Nephron (organoid): ENCODE data around the gene BCO1.

Experiments
- H3K27ac Mint-ChIP-seq, 3 experiments: 2 replicates each; pipeline ENCODE4 v1.8.0; 2020; ENCODE audit warnings: mixed read lengths in 3 of 3, mild to moderate bottlenecking in 2 of 3, moderate library complexity in 1 of 3
- H3K27me3 Mint-ChIP-seq: 2 replicates; pipeline ENCODE4 v1.8.0; 2021; ENCODE audit warnings: low read depth, mild to moderate bottlenecking, moderate library complexity, mixed read lengths
- H3K36me3 Mint-ChIP-seq: 2 replicates; pipeline ENCODE4 v1.8.0; 2020; ENCODE audit warnings: low read depth, mixed read lengths
- H3K4me1 Mint-ChIP-seq: 2 replicates; pipeline ENCODE4 v1.8.0; 2020; ENCODE audit warnings: mixed read lengths
- H3K4me3 Mint-ChIP-seq, 3 experiments: 2 replicates each; pipeline ENCODE4 v1.8.0; 2020; ENCODE audit warnings: mild to moderate bottlenecking in 3 of 3, mixed read lengths in 3 of 3, moderate library complexity in 2 of 3
- H3K9me3 Mint-ChIP-seq: 2 replicates; pipeline ENCODE4 v1.8.0; 2020; ENCODE audit warnings: mixed read lengths
- CTCF ChIP-seq, 3 experiments: fragments of 200-600 bp; sonication (generic); IDR thresholded peaks; one replicate each; pipeline ENCODE4 v1.5.0; 2021; ENCODE audit warnings: antibody characterized with exemption in 3 of 3; ENCODE audit not compliant: unreplicated experiment in 3 of 3

BCO1 gene

DNA sequence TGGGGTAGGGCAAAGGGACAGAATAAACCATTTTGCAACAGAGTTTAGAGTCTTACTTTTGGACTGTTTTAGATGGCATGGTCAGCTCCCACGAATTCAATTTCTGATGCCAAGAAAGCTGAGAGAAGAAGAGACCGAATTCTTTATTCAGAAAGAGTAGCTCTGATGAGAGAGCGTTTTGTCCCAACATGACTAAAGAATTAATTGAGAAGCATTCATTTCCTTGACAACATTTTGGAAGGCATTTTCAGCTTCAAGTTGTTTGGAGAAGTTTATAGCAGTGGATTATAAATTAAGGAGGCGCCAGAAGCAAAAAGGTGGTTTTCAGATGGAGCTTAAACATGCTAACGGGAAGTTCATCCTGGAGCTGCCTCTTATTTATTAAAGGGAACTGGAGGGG, 88.5 kb downstream of the BCO1 start:
- Mint-ChIP-seq H3K9me3 (no peaks in the 10 kb centered on the region), H3K27ac (peak overlapping the region in 1 of 3 experiments; percentile 55), H3K4me1 (peaks cover 23% of the 10 kb centered on the region), H3K27me3 (no peaks in the 10 kb centered on the region), H3K36me3 (peaks cover 5% of the 10 kb centered on the region), H3K4me3 (no peak overlapping the region)
- TF ChIP-seq CTCF (IDR thresholded peaks at IDR 0.05; ENCODE audit: unreplicated experiment in 3 of 3): no peak

DNA sequence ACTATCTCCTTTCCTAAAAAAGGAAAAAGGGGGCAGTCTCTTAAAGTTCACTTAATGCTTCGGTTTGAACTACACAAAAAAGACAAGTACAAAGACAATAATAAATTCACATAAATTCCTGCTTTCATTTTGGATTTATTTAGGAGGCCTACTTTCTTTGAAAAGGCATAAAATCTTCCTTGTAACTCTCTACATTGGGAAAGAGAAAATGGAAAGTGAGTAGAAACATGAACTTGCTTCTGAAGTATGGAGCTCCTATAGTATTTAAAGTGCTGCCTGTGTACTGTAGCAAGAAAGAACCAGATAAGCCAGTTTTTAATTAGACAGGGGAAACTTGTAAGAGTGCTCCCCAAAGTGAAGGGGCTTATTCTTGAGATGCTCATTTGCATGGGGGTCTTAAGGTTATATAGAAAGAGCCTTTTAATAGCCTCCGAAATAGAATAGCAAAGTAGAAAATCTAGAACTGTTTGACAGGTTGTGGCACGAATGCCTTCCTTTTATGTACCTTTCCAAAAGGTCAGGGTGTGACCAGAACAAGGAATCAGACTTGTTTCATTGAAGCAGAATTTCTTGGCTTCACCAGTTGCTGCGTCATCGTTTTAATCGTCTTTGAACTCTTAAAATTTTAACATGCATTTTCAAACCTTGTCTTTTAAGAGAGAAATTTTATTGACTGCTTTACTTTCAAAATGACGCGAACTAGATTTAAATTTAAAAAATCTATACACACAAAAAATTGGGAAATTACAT, 89.1 kb downstream of the BCO1 start:
- no peak overlapping the region for H3K4me3 Mint-ChIP-seq
- H3K9me3 Mint-ChIP-seq: no peaks in the 10 kb centered on the region
- no peaks in the 10 kb centered on the region for H3K27me3 Mint-ChIP-seq
- TF ChIP-seq CTCF (IDR thresholded peaks at IDR 0.05; ENCODE audit: unreplicated experiment in 3 of 3): no peak
- peaks cover 23% of the 10 kb centered on the region for H3K4me1 Mint-ChIP-seq
- peaks cover 8% of the 10 kb centered on the region for H3K36me3 Mint-ChIP-seq
- H3K27ac Mint-ChIP-seq: peak overlapping the region in 1 of 3 experiments; percentile 55

- Mint-ChIP-seq H3K9me3 (no peaks in the 10 kb centered on the region), H3K27me3 (no peaks in the 10 kb centered on the region), H3K4me3 (no peak overlapping the region), H3K4me1 (peaks cover 28% of the 10 kb centered on the region), H3K27ac (peak overlapping the region in 1 of 3 experiments; percentile 33), H3K36me3 (peaks cover 20% of the 10 kb centered on the region)
- TF ChIP-seq CTCF (IDR thresholded peaks at IDR 0.05; ENCODE audit: unreplicated experiment in 3 of 3): no peak
Measured at GRCh38 chr16:81329947-81330346, 91.5 kb downstream of the BCO1 start.

- Mint-ChIP-seq H3K4me3 (no peak overlapping the region), H3K27me3 (no peaks in the 10 kb centered on the region), H3K27ac (no peak overlapping the region), H3K36me3 (peaks cover 34% of the 10 kb centered on the region), H3K4me1 (peaks cover 22% of the 10 kb centered on the region), H3K9me3 (peaks cover 2% of the 10 kb centered on the region)
- TF ChIP-seq CTCF (IDR thresholded peaks at IDR 0.05; ENCODE audit: unreplicated experiment in 3 of 3): no peak
Measured at GRCh38 chr16:81333356-81333755, 94.9 kb downstream of the BCO1 start.

DNA sequence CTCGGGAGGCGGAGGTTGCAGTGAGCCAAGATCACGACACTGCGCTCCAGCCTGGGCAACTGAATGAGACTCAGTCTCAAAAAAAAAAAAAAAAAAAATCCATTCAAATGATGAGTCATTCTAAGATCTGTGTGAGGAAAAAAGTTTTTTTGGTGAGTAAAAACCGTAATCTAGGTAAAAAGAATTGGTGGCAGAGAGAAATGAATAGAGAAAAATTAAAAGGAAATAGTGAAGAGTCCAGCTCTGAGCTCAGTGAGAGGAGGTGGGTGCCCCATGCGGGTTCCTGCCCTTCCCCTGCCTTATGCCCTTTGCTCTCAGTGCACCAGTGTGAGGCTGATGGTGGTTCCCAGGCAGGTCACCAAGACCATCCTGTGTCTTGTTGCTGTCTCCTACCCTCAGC, 97.2 kb downstream of the BCO1 start:
- Mint-ChIP-seq H3K9me3 (peaks cover 12% of the 10 kb centered on the region), H3K36me3 (peaks cover 47% of the 10 kb centered on the region), H3K27me3 (no peaks in the 10 kb centered on the region), H3K4me1 (peaks cover 5% of the 10 kb centered on the region), H3K27ac (no peak overlapping the region), H3K4me3 (no peak overlapping the region)
- no peak for TF ChIP-seq CTCF (IDR thresholded peaks at IDR 0.05; ENCODE audit: unreplicated experiment in 3 of 3)

DNA sequence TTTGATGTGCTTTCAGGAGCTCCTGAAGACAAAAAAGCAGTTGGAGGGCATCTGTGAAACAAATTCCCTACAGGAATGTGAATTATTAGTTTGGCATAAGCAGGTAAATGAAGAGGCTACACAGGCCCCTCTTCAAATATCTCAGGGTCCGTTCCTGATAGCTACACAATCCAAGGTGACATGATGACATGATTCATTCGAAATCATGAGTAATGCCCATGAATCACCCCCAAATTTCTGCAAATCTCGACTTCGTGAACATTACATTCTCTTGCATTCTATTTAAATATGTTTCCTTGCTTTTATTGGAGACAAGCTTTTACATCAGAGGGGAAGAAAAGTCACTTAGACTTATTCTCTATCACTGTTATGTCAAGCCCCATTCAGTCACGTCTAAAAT, 98.6 kb downstream of the BCO1 start:
- Mint-ChIP-seq H3K4me1 (peaks cover 5% of the 10 kb centered on the region), H3K27me3 (no peaks in the 10 kb centered on the region), H3K36me3 (peaks cover 47% of the 10 kb centered on the region), H3K27ac (no peak overlapping the region), H3K4me3 (no peak overlapping the region), H3K9me3 (peaks cover 21% of the 10 kb centered on the region)
- no peak for TF ChIP-seq CTCF (IDR thresholded peaks at IDR 0.05; ENCODE audit: unreplicated experiment in 3 of 3)
